ENCODE data around the gene MMP12. TPM values are rescaled to one million over a fixed set of nuclear protein-coding genes. Genes with fewer than 3 reads are reported as not detected.
"Not testable (repeated sequence)": the region's sequence is repeated elsewhere in the genome, so short reads cannot be mapped to it uniquely, and the experiment has no call there.

The MMP12 gene
- not detected for total RNA-seq
- long read RNA-seq, donor 1: 0 reads
- long read RNA-seq, donor 2: 0 reads

DNA sequence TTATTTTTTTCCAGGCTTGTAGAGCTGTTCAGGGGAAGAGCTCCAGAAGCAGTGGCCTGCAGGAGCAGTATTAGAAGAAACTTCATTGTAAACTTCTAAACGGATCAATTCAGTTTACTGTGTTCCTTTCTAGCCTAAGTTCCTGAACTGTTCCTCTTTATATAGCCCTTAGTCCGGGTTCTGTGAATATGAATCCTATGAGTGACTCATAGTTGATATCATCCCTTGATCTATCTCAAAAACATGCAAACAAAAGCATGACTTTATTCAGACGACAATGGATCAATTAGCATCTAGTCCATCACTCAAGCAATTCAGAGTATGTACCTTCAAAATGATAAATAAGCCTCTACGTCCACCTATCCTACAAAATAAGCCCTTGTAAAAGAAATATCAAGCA lies at the start of gene MMP12:
Gene MMP12, minus strand, starts transcription at position 131 of the 400 bp plus-strand sequence. Its CDS starts 45 bp downstream, at position 86.
- intact Hi-C loops (cut with DNase I): no loop called here
- DNase-seq (ENCODE audit: low spot score): no peak

- DNase-seq (ENCODE audit: low spot score): no peak
- intact Hi-C loops (cut with DNase I): no loop called here
Measured at GRCh38 chr11:102921587-102922220, 46.9 kb upstream of the MMP12 start.

DNA sequence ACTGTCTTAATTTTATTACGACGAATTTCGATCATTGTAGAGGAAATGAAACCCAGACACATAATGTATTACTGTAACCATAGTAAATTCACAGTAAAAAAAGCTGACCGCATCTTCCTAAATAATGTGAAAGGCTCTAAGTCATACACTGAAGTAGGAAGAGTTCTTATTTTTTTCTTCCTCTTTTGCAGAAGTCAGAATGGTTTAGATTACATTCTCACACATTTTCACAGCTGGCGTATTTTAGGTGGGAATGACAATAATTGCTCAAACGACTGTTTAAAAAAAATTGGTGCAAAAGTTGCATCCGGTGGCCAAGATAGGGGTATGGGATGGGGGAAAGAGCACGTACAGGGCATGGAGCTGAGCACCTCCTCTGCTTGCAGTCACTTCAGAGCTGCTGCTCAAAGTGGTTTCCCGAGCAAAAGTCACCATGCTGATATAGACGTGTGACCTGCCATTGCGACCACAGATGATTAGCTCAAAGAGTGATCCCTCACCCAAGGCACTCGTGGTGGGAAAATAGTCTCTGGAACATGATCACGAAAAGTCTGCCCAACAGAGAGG lies 45.4 kb upstream of the MMP12 start:
- no peak for DNase-seq (ENCODE audit: low spot score)

GRCh38 chr11:102915044-102915375 lies 40.2 kb upstream of the MMP12 start:
- intact Hi-C loops (cut with DNase I): no loop called here
- DNase-seq (ENCODE audit: low spot score): no peak

More for the DNA sequence above, 45.4 kb upstream of the MMP12 start:
- intact Hi-C loops (cut with DNase I): no loop called here

DNA sequence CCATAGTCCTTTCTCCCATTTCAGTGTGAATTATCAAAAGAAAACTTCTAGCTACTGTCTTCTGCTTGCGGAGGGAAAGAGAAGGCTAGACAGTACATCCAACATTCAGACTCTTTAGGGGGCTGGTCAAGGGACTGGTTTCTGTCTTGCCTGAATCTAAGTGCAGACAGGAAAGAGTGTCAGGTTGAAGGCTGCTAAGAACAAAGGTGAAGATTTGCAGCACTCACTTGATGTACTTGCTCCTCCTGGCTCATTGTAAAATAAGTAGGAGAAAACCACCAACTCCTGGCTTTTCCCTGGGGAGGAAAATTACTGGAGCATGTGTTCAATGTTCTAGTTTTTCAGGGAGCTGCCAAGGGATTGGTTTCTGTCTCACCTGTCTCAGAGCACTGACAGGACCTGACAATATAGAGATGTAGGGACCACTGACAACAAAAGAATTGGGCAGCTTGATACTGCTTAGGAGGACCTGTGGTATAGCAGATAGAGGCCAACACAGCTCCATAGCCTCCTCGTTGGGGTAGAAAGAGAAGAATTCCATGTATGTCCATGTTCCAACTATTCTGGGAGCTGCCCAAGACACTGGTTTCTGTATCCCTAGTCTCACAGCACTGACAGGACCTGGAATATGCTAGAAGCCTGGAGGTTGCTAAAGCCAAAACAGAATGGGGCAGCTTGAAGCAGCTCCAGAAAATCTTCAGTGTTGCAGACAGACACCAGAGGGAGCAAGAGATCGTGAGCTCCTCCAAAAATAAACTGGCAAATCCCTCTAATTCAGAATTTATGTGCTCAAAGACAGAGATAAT lies 39.7 kb upstream of the MMP12 start:
- intact Hi-C loops (cut with DNase I): no loop called here
- DNase-seq (ENCODE audit: low spot score): no peak

- no peak for DNase-seq (ENCODE audit: low spot score)
- intact Hi-C loops (cut with DNase I): no loop called here
Measured at GRCh38 chr11:102912482-102912830, 37.7 kb upstream of the MMP12 start.

- no peak for DNase-seq (ENCODE audit: low spot score)
- intact Hi-C loops (cut with DNase I): no loop called here
Measured at GRCh38 chr11:102911758-102912481, 37.1 kb upstream of the MMP12 start.

DNA sequence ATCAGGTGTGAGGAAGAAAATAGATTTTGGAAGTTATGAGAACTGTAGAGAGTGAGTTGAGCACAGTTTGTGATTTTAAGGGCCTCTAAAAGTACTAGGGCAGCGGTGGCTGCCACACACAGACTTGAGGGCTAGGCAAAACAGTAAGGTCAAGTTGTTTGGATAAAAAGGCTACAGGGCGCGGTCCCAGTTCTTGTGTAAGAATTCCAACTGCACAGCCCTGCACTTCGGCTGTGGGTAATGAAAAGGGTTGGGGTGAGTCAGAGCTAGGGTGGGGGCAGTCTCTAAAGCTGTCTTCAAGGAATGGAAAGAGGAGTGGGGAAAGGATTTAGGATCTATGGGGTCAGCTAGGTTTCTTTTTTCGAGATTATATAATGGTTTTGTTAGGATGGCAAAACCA lies 31.1 kb upstream of the MMP12 start:
- DNase-seq (ENCODE audit: low spot score); intact Hi-C loops (cut with DNase I): not testable (repeated sequence)

- intact Hi-C loops (cut with DNase I); DNase-seq (ENCODE audit: low spot score): not testable (repeated sequence)
Measured at GRCh38 chr11:102903895-102904294, 29.1 kb upstream of the MMP12 start.

- no peak for DNase-seq (ENCODE audit: low spot score)
- intact Hi-C loops (cut with DNase I): no loop called here
Measured at GRCh38 chr11:102900346-102900745, 25.6 kb upstream of the MMP12 start.

DNA sequence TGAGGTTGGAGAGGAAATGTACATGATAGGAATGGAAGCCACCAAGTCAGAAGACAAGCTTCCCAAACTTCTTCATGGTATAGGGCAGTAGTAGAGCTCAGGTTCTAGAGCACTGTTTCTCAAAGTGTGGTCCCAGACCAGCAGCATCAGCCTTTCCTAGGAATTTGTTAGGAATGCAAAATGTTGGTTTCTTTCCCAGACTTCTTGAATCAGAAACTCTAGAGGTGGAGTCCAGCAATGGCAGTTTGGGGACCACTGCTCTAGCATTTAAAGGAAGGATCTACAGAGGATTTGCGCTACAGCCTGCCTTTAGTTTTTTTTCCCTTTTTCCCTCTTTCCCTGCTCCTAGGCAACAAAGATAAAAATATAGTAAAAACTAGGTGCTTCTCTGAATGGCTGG lies 17.0 kb upstream of the MMP12 start:
- intact Hi-C loops (cut with DNase I): no loop called here
- DNase-seq (ENCODE audit: low spot score): no peak

DNA sequence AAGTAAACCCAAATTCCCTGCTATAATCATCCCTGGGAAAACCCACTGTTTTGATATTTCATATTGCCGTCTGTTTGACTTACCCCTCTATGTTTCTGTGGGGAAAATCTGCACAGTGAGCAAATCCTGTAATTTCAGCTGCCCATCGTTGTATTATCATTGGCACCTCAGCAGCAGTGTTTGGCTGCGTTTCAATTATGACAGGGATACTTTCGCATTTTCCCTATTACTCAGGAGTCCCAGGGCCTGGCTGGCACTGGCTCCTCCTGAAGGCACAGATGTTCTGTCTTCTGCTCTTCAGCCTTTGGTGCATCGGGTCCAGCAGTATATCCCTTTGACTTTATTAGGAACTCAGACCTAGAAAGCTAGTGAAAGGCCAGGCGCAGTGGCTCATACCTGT lies 12.2 kb upstream of the MMP12 start:
- intact Hi-C loops (cut with DNase I): no loop called here
- DNase-seq (ENCODE audit: low spot score): no peak

GRCh38 chr11:102883141-102883540 lies 8.4 kb upstream of the MMP12 start:
- intact Hi-C loops (cut with DNase I): no loop called here
- no peak for DNase-seq (ENCODE audit: low spot score)

- intact Hi-C loops (cut with DNase I): no loop called here
- no peak for DNase-seq (ENCODE audit: low spot score)
Measured at GRCh38 chr11:102882389-102883024, 7.7 kb upstream of the MMP12 start.

GRCh38 chr11:102879801-102880200 lies 5.0 kb upstream of the MMP12 start:
- no peak for DNase-seq (ENCODE audit: low spot score)
- intact Hi-C loops (cut with DNase I): no loop called here

DNA sequence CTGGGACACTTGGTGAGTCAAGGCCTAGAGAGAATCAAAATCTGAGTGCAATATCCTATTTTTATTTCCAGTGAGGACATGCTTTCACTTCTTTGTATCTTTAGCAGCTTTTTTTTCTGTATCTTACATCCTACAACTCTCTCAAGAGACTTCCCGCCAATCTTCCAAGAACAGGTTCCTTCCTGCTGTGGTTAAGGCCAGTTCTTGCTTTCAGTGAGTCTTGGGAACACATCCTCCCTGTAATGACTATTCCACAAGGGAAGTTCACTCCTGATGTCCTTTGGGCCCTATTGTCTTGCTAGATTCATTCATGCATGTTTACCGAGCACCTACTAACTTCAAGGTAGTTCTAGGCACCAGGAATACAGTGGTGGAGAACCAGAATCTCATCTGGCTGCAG lies 3.8 kb upstream of the MMP12 start:
- intact Hi-C loops (cut with DNase I): no loop called here
- DNase-seq (ENCODE audit: low spot score): no peak

GRCh38 chr11:102869354-102869964 lies 5.3 kb downstream of the MMP12 start:
- intact Hi-C loops (cut with DNase I); DNase-seq (ENCODE audit: low spot score): not testable (repeated sequence)

DNA sequence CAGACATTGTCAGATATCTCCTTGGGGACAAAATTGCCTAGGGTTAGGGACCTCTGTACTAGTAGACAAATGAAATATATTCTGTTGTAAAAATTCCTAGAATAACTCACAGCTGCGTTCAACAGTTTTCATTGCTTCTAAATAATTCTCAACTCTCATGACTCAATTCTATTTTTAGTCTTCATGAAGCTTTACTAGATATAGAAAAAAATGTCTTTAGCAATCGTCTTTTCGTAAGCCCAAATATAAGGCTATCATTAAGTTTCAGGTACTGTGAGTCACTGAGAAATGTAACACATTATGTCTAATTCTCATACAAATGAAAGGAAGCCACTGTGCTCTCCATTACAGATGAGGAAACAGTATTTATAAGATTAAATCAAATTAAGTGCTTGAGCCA lies 6.4 kb downstream of the MMP12 start:
- DNase-seq (ENCODE audit: low spot score): no peak
- intact Hi-C loops (cut with DNase I): no loop called here

DNA sequence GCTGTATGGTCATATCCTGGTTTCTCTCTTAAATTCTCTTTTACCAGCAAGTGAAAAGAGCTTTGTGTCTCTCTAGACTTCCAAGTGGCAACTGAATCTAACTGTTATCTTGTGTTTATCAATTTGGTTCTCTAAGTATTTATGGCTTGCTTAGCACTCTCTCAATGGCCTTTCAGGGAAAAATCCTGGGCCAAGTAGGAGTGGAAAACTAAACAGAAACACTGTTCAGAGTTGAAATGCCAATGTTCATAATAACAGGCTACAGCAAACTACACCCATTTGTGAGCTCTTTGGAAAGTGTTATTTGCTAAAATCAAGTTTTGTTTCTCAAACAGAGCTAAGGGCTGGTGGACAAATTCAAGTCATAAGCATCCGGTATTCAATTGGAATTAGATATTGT lies 10.1 kb downstream of the MMP12 start:
- no peak for DNase-seq (ENCODE audit: low spot score)
- intact Hi-C loops (cut with DNase I): no loop called here
